ENCODE data around the gene NCK1. TPM values are rescaled to one million over a fixed set of nuclear protein-coding genes. Genes with fewer than 3 reads are reported as not detected.

NCK1 gene
- total RNA-seq, 4 donors from 2014 or later: 35.4 to 44.6 (median 42.7) TPM

DNA sequence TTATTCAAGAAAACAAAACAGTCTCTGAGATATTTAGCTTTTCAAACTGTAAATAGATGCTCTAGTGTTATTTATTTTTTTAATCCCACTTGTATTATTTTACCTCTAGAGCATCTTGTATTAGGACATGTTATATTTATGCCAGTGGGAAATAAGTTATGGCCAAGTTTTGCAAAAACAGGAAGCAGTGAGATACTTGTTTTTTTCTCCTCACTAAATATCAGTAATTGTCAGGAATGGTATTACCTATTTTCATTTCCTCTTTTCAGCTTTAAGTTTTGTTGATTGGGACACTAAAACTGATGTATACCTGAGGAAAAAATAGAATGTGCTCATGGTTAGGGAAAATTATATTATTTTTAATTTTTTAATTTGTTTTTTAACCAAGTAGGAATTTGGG, 87.1 kb downstream of the NCK1 start:
- Histone ChIP-seq H3K9me3 (no peaks in the 10 kb centered on the region), H3K27me3 (no peaks in the 10 kb centered on the region), H3K27ac (no peak overlapping the region), H3K4me1 (peaks cover 0 to 29% (median 3%) of the 10 kb centered on the region in 3 donors), H3K36me3 (peaks cover 0 to 9% of the 10 kb centered on the region in 2 donors), H3K4me3 (no peak overlapping the region)
- TF ChIP-seq EP300 (IDR thresholded peaks at IDR 0.05) (no peak), POLR2AphosphoS5 (IDR thresholded peaks at IDR 0.05) (no peak), CTCF (IDR thresholded peaks at IDR 0.05) (no peak), POLR2A (IDR thresholded peaks at IDR 0.05) (no peak)
- ATAC-seq: no peak

DNA sequence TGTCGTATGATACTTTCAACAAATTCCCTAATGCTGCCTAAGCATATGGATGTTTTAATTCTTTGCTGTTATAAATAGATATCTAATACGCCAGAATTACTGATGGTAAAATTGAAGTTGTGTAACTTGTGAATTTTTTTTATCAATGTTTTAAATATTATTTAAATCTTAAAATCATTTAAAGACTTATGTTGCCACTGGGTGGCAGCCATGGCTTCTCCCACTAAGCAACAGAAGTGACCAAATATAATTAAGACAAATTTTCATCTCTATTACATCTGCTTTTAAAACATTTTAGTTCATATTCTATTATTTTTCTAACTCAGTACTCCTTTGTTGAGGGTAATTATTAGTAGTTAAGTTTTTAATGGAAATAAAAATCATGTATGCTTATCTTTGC, 87.7 kb downstream of the NCK1 start:
- no peak for ATAC-seq
- no peak for TF ChIP-seq POLR2AphosphoS5 (IDR thresholded peaks at IDR 0.05)
- TF ChIP-seq POLR2A (IDR thresholded peaks at IDR 0.05): no peak
- no peak for TF ChIP-seq EP300 (IDR thresholded peaks at IDR 0.05)
- TF ChIP-seq CTCF (IDR thresholded peaks at IDR 0.05): no peak
- H3K4me3 ChIP-seq: no peak overlapping the region
- H3K9me3 ChIP-seq: no peaks in the 10 kb centered on the region
- no peaks in the 10 kb centered on the region for H3K27me3 ChIP-seq
- peaks cover 0 to 9% of the 10 kb centered on the region in 2 donors for H3K36me3 ChIP-seq
- peaks cover 0 to 33% (median 3%) of the 10 kb centered on the region in 3 donors for H3K4me1 ChIP-seq
- no peak overlapping the region for H3K27ac ChIP-seq
- WGBS, 2 donors (ENCODE audit: low coverage in 1 of 2): 83 to 92% methylated on average over 2 of the region's 2 CpGs

DNA sequence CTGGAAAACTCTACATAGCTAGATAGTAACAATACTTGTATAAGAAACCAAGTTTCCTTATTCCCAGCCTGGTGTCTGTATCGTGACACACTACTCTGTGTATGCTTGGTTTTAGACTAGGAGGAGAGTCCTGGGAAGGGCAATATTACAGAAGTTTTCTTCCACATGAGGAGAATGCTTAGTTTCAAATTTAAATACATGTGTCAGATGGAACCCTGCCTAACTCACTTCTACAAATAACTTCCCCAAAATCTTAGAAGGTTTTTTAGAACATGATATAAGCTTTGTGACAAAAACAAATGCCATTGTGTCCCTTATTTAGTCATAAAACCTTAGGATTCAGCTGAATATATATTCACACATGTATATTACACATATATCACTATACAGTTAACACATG, 88.6 kb downstream of the NCK1 start:
- no peak overlapping the region for H3K27ac ChIP-seq
- WGBS, 2 donors (ENCODE audit: low coverage in 1 of 2): 69 to 89% methylated on average over 1 of the region's 1 CpG
- H3K4me1 ChIP-seq: peaks cover 0 to 43% (median 3%) of the 10 kb centered on the region in 3 donors
- no peak for ATAC-seq
- H3K36me3 ChIP-seq: peaks cover 0 to 6% of the 10 kb centered on the region in 2 donors
- no peak overlapping the region for H3K4me3 ChIP-seq
- TF ChIP-seq CTCF (IDR thresholded peaks at IDR 0.05) (no peak), POLR2AphosphoS5 (IDR thresholded peaks at IDR 0.05) (no peak), EP300 (IDR thresholded peaks at IDR 0.05) (no peak), POLR2A (IDR thresholded peaks at IDR 0.05) (no peak)
- H3K9me3 ChIP-seq: no peaks in the 10 kb centered on the region
- H3K27me3 ChIP-seq: no peaks in the 10 kb centered on the region

DNA sequence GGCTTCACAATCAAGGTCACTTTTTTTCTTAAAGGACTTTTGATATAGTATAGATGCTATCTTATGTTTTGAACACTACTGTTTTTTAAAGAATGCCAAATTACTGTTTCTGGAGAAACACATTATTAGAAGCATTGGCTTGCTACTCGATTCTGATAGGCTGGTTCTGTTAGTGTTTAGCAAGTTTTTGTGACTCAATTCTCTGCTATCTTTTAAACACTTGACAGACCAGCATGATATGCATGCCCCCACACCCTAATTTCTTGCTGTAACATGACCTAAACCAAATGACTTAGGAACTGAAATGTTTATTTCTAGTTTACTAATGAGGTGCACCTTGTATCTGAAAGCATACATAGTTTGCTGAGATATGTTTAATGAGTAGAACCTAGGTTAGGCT, 90.3 kb downstream of the NCK1 start:
- ATAC-seq: no peak

More for the DNA sequence above, 90.3 kb downstream of the NCK1 start:
- TF ChIP-seq POLR2AphosphoS5 (IDR thresholded peaks at IDR 0.05) (no peak), POLR2A (IDR thresholded peaks at IDR 0.05) (no peak), EP300 (IDR thresholded peaks at IDR 0.05) (no peak), CTCF (IDR thresholded peaks at IDR 0.05) (no peak)
- H3K36me3 ChIP-seq: no peaks in the 10 kb centered on the region
- WGBS, 2 donors (ENCODE audit: low coverage in 1 of 2): 65 to 73% methylated on average over 1 of the region's 1 CpG
- H3K9me3 ChIP-seq: no peaks in the 10 kb centered on the region
- no peaks in the 10 kb centered on the region for H3K27me3 ChIP-seq
- H3K4me3 ChIP-seq: no peak overlapping the region
- peaks cover 0 to 39% (median 3%) of the 10 kb centered on the region in 3 donors for H3K4me1 ChIP-seq
- H3K27ac ChIP-seq: no peak overlapping the region

Measured in gastroesophageal sphincter (tissue), 4 donors.